Fibroblast of skin of back (primary cell): ENCODE results near the gene AMDHD2.
"Not testable (repeated sequence)": the region's sequence is repeated elsewhere in the genome, so short reads cannot be mapped to it uniquely, and the experiment has no call there.

Source experiments
- DNase-seq: peaks from one replicate; pipeline ENCODE4 v3.0.0-alpha.2; 2013

Gene AMDHD2

GRCh38 chr16:2517954-2518605 is 2.1 kb upstream of the AMDHD2 start:
- DNase-seq, result no peak

GRCh38 chr16:2518823-2519710 is 1.1 kb upstream of the AMDHD2 start:
- DNase-seq, result no peak

- no peak for DNase-seq
Observed at GRCh38 chr16:2519711-2520080, 475 bp upstream of the AMDHD2 start.

GRCh38 chr16:2520784-2521531 is 787 bp downstream of the AMDHD2 start:
- peak; percentile 21 for DNase-seq

GRCh38 chr16:2523801-2524231 is 3.6 kb downstream of the AMDHD2 start:
- DNase-seq, result no peak

DNA sequence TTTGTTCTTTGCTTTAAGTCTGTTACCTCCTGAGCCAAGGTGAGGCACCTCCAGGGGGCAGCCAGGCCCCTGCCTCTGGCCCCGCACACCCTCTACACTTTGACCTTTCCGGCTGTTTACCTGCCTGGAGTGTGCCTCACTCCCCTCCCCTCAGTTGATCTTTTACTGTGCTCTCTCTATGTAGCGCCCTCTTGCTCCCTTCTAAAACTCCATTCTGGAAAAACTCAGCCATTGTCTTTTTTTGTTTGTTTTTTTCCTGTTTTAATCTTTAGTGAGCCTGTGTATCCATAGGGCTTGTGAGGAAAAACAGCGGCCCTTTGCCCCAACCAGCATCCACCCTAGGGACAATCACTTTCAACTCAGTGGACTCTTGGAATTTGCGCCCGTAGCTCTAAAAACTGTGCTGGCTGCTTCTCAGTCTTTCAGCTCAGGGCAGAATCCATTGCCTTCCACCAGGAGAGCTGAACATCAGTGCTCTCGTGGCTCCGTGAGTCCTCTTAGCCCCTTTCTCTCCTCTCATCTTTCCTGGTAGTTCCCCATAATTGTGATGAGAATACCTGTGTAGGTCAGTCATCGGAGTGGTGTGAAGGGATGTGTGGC is 4.3 kb downstream of the AMDHD2 start:
- no peak for DNase-seq

DNA sequence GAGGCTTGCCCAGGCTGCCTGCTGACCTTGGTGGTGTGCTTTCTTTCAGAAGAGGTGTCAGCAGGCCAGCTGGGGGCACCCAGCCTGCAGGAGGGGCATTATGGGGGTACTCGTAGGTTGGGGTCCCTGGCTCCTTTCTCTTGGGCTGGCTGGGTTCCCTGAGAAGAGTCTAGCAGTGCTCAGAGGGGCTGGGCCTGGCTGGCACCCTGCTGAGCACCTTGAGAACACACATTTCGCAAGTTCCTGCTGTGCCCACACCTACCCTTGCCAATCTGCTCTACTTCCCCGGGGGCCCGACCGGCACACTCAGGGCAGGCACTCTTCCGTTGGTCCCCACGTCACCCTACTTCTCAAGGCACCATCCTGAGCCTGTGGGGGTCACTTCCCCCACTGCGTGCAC is 6.0 kb downstream of the AMDHD2 start:
- no peak for DNase-seq

DNA sequence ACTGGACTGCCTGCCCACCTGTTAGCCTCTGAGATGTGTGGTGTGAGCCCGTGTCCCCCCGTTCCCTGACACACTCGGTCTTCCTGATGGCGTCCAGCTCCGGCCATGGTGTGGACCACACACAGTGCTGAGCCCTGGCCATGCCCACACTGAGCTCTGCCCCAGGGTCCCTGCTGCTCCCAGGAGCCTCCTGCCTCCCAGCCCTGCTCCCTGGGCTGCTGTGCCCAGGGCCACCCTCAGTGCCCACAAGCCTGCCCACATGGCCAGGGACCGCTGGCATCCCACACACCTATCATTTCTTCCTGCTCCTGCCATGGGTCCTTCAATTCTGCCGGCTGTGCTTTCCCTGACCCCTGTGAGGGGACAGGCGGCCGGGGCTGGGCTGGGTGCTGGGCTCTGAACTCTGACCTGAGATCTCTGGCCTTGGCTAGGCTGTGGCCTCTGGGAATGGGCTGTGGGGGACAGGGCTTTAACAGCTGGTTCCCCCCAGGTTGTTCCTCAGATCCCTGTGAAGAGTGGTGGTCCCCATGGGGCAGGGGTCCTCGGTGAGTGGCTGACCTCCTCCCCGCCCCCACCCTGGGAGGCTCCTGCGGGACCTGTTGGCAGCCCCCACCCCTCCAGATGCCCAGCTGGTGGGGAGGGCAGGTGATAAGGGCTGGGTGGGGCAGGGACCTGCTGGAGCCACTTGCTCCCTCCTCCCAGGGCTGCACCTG is 7.1 kb downstream of the AMDHD2 start:
- no peak for DNase-seq

- DNase-seq, result no peak
Observed at GRCh38 chr16:2527784-2528100, 7.6 kb downstream of the AMDHD2 start.

GRCh38 chr16:2528161-2529060 is 8.2 kb downstream of the AMDHD2 start:
- DNase-seq, result no peak

DNA sequence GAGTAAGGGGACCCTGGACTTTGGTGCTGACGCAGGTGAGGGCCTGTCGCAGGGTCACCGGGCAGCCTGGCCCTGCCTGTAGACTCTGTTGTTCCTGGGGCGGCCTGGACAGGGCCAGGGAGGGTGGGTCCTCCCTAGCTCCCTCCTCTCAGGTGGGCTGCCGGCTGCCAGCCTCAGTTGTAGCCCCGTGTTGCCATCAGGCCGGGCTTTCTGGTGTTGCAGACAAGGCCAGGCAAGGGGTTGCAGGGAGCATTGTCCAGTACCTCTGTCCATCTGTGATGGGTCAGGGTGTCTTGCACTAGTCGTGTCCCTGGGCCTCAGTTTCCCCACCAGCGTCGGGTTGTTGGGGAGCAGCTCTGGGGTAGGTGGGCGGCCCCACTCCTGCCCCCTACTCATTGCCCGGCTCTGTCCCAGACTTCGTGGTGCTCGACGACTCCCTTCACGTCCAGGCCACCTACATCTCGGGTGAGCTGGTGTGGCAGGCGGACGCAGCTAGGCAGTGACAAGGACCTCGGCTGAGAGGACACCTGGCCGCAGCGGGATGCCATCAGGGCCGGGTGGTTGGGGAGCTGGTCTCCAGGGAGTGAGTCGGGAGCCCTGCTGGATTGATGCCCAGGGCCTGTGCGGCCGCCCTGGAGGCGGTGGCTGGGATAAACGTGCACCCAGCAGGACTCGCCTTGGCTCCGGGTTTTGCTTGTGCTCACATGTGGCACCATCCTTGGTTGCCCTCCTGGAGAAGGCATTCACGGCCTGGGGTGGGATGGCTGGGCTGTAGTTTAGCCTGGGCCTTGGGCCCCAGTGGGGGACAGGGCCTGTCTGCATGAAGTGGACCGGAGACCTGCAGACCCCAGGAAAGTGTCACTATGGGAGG is 9.1 kb downstream of the AMDHD2 start:
- no peak for DNase-seq

GRCh38 chr16:2529961-2530628 is 9.9 kb downstream of the AMDHD2 start:
- no peak for DNase-seq

GRCh38 chr16:2530629-2531318 is 10.6 kb downstream of the AMDHD2 start:
- no peak for DNase-seq

DNA sequence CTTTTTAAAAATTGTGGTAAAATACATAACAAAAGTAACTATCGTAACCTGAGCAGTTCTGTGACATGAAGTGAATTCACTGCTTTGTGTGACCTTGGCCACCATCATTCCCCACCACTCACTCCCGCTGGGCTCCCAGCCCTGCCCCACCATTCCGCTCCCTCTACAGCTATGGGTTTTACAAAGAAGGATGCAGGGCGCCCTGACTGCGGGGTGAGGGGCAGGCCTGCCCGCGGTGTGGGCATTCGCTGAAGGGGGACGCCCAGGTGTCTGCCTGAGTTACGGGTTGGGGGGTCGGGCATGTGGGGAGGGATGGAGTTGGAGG is 11.2 kb downstream of the AMDHD2 start, which contains the start of gene CEMP1:
CEMP1 (minus strand) TSS at position 38 of the 325 bp plus-strand sequence. CDS start 335 bp downstream, outside the sequence.
- no peak for DNase-seq

- DNase-seq, result peak; percentile 97
Observed at GRCh38 chr16:2531696-2532493, 11.7 kb downstream of the AMDHD2 start.

GRCh38 chr16:2532494-2533141 is 12.4 kb downstream of the AMDHD2 start:
- DNase-seq, result peak; percentile 20

- DNase-seq, result not testable (repeated sequence)
Observed at GRCh38 chr16:2533142-2533755, 13.1 kb downstream of the AMDHD2 start.
